Osteoblast (primary cell): ENCODE results near the gene CNTN5. TPM values are rescaled to one million over a fixed set of nuclear protein-coding genes. Genes with fewer than 3 reads are reported as not detected.

Source experiments
- DNase-seq: peaks from one replicate; pipeline ENCODE4 v3.0.0; 2011; ENCODE audit warnings: low spot score, mixed read lengths; ENCODE audit not compliant: insufficient read length; ENCODE audit errors: missing footprints
- H2AFZ ChIP-seq: 2 replicates; pipeline ENCODE4 v1.6.0; 2011; ENCODE audit warnings: mild to moderate bottlenecking, low read length
- H3K27ac ChIP-seq: 2 replicates; pipeline ENCODE4 v1.5.1; 2011; ENCODE audit warnings: mild to moderate bottlenecking, low read depth, low read length, moderate library complexity
- H3K27me3 ChIP-seq: 2 replicates; pipeline ENCODE4 v1.6.0; 2012; ENCODE audit warnings: mild to moderate bottlenecking, control low read depth, inconsistent platforms, low read length, moderate library complexity; ENCODE audit not compliant: insufficient read depth
- H3K36me3 ChIP-seq: 2 replicates; pipeline ENCODE4 v1.5.1; 2011; ENCODE audit warnings: mild to moderate bottlenecking, low read length, control low read depth, moderate library complexity; ENCODE audit not compliant: insufficient read depth
- H3K4me1 ChIP-seq: 2 replicates; pipeline ENCODE4 v1.5.1; 2011; ENCODE audit warnings: mild to moderate bottlenecking, low read length, control low read depth, moderate library complexity; ENCODE audit not compliant: insufficient read depth
- H3K4me2 ChIP-seq: 2 replicates; pipeline ENCODE4 v1.6.0; 2011; ENCODE audit warnings: mild to moderate bottlenecking, low read length; ENCODE audit not compliant: insufficient read depth
- H3K4me3 ChIP-seq: fragments of 200-600 bp; sonication (generic); 3 replicates; pipeline ENCODE4 v1.5.1; 2012; ENCODE audit warnings: mild to moderate bottlenecking, low read length, inconsistent platforms; ENCODE audit not compliant: insufficient read depth
- H3K79me2 ChIP-seq: 2 replicates; pipeline ENCODE4 v1.6.0; 2012; ENCODE audit warnings: mild to moderate bottlenecking, low read length, control low read depth, inconsistent platforms; ENCODE audit not compliant: insufficient read depth
- H3K9me3 ChIP-seq: 2 replicates; pipeline ENCODE4 v1.5.1; 2011; ENCODE audit warnings: low read depth, low read length, control low read depth
- H4K20me1 ChIP-seq: 2 replicates; pipeline ENCODE4 v1.6.0; 2012; ENCODE audit warnings: mild to moderate bottlenecking, low read length, control low read depth; ENCODE audit not compliant: insufficient read depth
- CTCF ChIP-seq: IDR thresholded peaks from 2 replicates; pipeline ENCODE4 v1.5.1; 2011; ENCODE audit warnings: mild to moderate bottlenecking, low read depth, low read length, moderate library complexity; ENCODE audit errors: extremely low read depth
- total RNA-seq: library from RNA; depleted of rRNA; stranded (reverse); fragments of >200 nt; gene quantifications from 2 replicates; pipeline ENCODE4 v1.2.3, GENCODE V29; 2012

The CNTN5 gene
- total RNA-seq, 1 donor, result not detected

- Histone ChIP-seq H3K4me2 (no peak overlapping the region), H3K36me3 (no peaks in the 10 kb centered on the region), H3K27ac (no peak overlapping the region), H3K4me1 (no peaks in the 10 kb centered on the region), H2AFZ (no peak overlapping the region), H3K9me3 (no peaks in the 10 kb centered on the region), H3K4me3 (no peak overlapping the region), H3K27me3 (no peaks in the 10 kb centered on the region), H4K20me1 (no peaks in the 10 kb centered on the region), H3K79me2 (no peaks in the 10 kb centered on the region)
- TF ChIP-seq CTCF, result no peak
- DNase-seq, result no peak
These were observed 515.1 kb downstream of the CNTN5 start for GRCh38 chr11:99535819-99536218.

- no peaks in the 10 kb centered on the region for H3K36me3 ChIP-seq
- no peaks in the 10 kb centered on the region for H3K79me2 ChIP-seq
- H3K4me2 ChIP-seq, result no peak overlapping the region
- no peaks in the 10 kb centered on the region for H3K27me3 ChIP-seq
- TF ChIP-seq CTCF, result no peak
- H3K9me3 ChIP-seq, result no peaks in the 10 kb centered on the region
- no peaks in the 10 kb centered on the region for H3K4me1 ChIP-seq
- H3K27ac ChIP-seq, result no peak overlapping the region
- H3K4me3 ChIP-seq, result no peak overlapping the region
- H4K20me1 ChIP-seq, result no peaks in the 10 kb centered on the region
- H2AFZ ChIP-seq, result no peak overlapping the region
- no peak for DNase-seq
These were observed 516.9 kb downstream of the CNTN5 start for GRCh38 chr11:99537681-99538080.

- Histone ChIP-seq H3K36me3 (no peaks in the 10 kb centered on the region), H4K20me1 (no peaks in the 10 kb centered on the region), H3K4me1 (no peaks in the 10 kb centered on the region)
These were observed 524.9 kb downstream of the CNTN5 start for GRCh38 chr11:99545616-99546015.

GRCh38 chr11:99548264-99548663 is 527.5 kb downstream of the CNTN5 start:
- DNase-seq, result no peak
- Histone ChIP-seq H3K4me3 (no peak overlapping the region), H3K27me3 (no peaks in the 10 kb centered on the region), H2AFZ (no peak overlapping the region), H3K79me2 (no peaks in the 10 kb centered on the region), H3K4me2 (no peak overlapping the region), H3K36me3 (no peaks in the 10 kb centered on the region), H3K4me1 (no peaks in the 10 kb centered on the region), H4K20me1 (no peaks in the 10 kb centered on the region), H3K9me3 (no peaks in the 10 kb centered on the region), H3K27ac (no peak overlapping the region)
- TF ChIP-seq CTCF, result no peak

More at GRCh38 chr11:99545616-99546015, 524.9 kb downstream of the CNTN5 start:
- Histone ChIP-seq H3K4me2 (no peak overlapping the region), H3K9me3 (no peaks in the 10 kb centered on the region), H3K27ac (no peak overlapping the region), H3K4me3 (no peak overlapping the region), H3K79me2 (no peaks in the 10 kb centered on the region), H3K27me3 (no peaks in the 10 kb centered on the region), H2AFZ (no peak overlapping the region)
- TF ChIP-seq CTCF, result no peak
- no peak for DNase-seq
